ENCODE data around the gene HARBI1. TPM values are rescaled to one million over a fixed set of nuclear protein-coding genes. Genes with fewer than 3 reads are reported as not detected.

Gene HARBI1
- total and polyA plus RNA-seq, 9 of the 15 experiments (the other 6 are each of a cell fraction or from before 2014, with no cell fraction given), result 3.5 to 8.4 (median 5.5) TPM

GRCh38 chr11:46590740-46591605 is 26.1 kb downstream of the HARBI1 start (continued):
- TF ChIP-seq RAD21 (CRISPR knock-in tag; conservative IDR thresholded peaks at IDR 0.05 in 1 of 2, IDR thresholded peaks at IDR 0.05 in 1 of 2), result no peak
- no peak for TF ChIP-seq CBFA2T3 (IDR thresholded peaks at IDR 0.05)
- peak; percentile 47; the same call in 1 of the 2 replicates for TF ChIP-seq MAFK (IDR thresholded peaks at IDR 0.05; ENCODE audit: low read length)
- TF ChIP-seq RNF2 (IDR thresholded peaks at IDR 0.05), result no peak
- TF ChIP-seq DNMT1 (IDR thresholded peaks at IDR 0.05), result no peak
- TF ChIP-seq ZNF79 (CRISPR knock-in tag; IDR thresholded peaks at IDR 0.05; ENCODE audit: low read depth), result no peak
- peak; percentile 3 for TF ChIP-seq DACH1 (IDR thresholded peaks at IDR 0.05; ENCODE audit: partially characterized antibody)

GRCh38 chr11:46588915-46589314 is 28.1 kb downstream of the HARBI1 start:
- no peaks in the 10 kb centered on the region for H3K9me1 ChIP-seq (ENCODE audit: control insufficient read depth, insufficient read depth, low read length)
- ATAC-seq (no peak), FAIRE-seq (no peak), DNase-seq (ENCODE audit: extremely low read depth in 1 of 4, low spot score in 3 of 4) (peak in 1 of 4 experiments; percentile 17)
- H3K4me3 ChIP-seq, result no peak overlapping the region
- no peak overlapping the region for H2AFZ ChIP-seq (ENCODE audit: low read depth, low read length)
- H3K4me2 ChIP-seq (ENCODE audit: insufficient read depth, low read length), result no peak overlapping the region
- ChIA-PET CTCF (ENCODE audit: low intra/inter-chr PET ratio) (no interaction called here), POLR2A (no interaction called here)
- intact Hi-C loops (cut with micrococcal nuclease) (no loop called here), in situ Hi-C loops (cut with MboI) (no loop called here)
- H3K27me3 ChIP-seq (ENCODE audit: control insufficient read depth in 2 of 2, insufficient read depth in 2 of 2, low read length in 2 of 2), result no peaks in the 10 kb centered on the region
- H3K27ac ChIP-seq (ENCODE audit: extremely low read depth, low read depth, low read length), result no peak overlapping the region
- peaks cover 23% of the 10 kb centered on the region in 2 experiments for H3K4me1 ChIP-seq (replicated peaks in 1 of 2; ENCODE audit: control insufficient read depth in 2 of 2, insufficient read depth in 2 of 2, low read length in 2 of 2)
- H3K9ac ChIP-seq (ENCODE audit: insufficient read depth in 1 of 2, low read depth in 2 of 2, low read length in 2 of 2), result no peak overlapping the region
- no peaks in the 10 kb centered on the region; the same call in 1 of the 2 replicates for H3K9me3 ChIP-seq (replicated peaks; ENCODE audit: control insufficient read depth, insufficient read depth, low read depth, low read length)
- BruUV-seq (replicated peaks), result no TSS peak
- 0 out of 2 replicates have a peak, but pooled peaks cover 6% of the 10 kb centered on the region for H4K20me1 ChIP-seq (replicated peaks; ENCODE audit: control insufficient read depth, insufficient read depth, low read length)
- peaks cover 11% of the 10 kb centered on the region; the same call in 1 of the 3 replicates for H3K36me3 ChIP-seq (ENCODE audit: control insufficient read depth, insufficient read depth, low read length)
- H3K79me2 ChIP-seq (ENCODE audit: control insufficient read depth, insufficient read depth, low read length), result peaks cover 79% of the 10 kb centered on the region
- TF ChIP-seq GABPB1 (CRISPR knock-in tag; IDR thresholded peaks at IDR 0.05) (no peak), MBD1 (CRISPR knock-in tag; IDR thresholded peaks at IDR 0.05) (no peak), SNRNP70 (optimal IDR thresholded peaks at IDR 0.05; ENCODE audit: low read depth, low read length) (no peak), CUX1 (CRISPR knock-in tag; IDR thresholded peaks at IDR 0.05) (no peak), RBFOX2 (IDR thresholded peaks at IDR 0.05; ENCODE audit: low read depth, low read length) (no peak), KDM1A (IDR thresholded peaks at IDR 0.05) (no peak), ARID1B (IDR thresholded peaks at IDR 0.05) (0 out of 2 replicates have a peak, but pooled peaks have one; percentile 12)

All from K562 (cell line).